GM19193 (cell line): ENCODE data around the gene DDX1.

ENCODE experiments used
- POLR2A ChIP-seq: IDR thresholded peaks from 4 replicates; pipeline ENCODE4 v1.6.1; 2011; ENCODE audit not compliant: insufficient read depth, insufficient read length; ENCODE audit errors: extremely low read depth

Gene DDX1

DNA sequence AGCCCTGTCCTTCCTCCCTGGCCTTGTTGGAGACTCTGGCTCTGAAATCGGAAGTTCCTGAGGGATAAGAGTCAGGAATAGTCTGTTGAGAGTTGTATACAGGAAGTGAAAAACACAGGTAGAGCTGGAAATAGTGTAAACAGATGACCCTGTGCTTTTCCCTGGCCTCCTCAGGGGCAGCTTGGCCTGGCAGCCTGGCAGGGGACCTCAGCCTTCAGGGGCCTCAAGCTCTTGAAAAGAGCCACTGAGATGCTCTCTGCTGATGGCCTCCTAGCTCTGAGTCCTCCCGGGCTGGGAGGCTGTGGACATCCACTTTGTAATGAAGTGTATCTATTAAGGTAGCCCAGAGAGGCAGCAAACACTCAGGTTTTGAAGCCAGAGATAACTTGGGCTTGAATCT lies 79.3 kb downstream of the DDX1 start:
- no peak for TF ChIP-seq POLR2A

DNA sequence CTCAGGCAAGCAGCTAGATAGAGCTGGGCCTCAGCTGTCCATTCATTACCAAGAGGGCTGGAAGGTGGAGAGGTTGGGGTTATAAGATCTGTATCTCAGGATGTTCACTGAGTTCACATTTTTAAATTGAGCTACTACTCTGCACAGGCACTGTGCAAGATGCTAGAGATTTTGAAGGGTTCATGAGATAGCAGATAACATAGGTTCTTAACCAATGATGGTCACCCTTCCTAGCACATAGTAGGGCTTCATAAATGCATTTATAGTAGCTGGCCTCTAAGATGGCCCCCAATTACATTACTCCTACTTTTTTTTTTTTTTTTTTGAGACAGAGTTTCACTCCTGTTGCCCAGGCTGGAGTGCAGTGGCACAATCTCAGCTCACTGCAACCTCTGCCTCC lies 79.7 kb downstream of the DDX1 start:
- no peak for TF ChIP-seq POLR2A

- TF ChIP-seq POLR2A: no peak
These were observed 80.5 kb downstream of the DDX1 start for GRCh38 chr2:15671842-15672815.

GRCh38 chr2:15672961-15673918 lies 81.6 kb downstream of the DDX1 start:
- no peak for TF ChIP-seq POLR2A

- no peak for TF ChIP-seq POLR2A
These were observed 82.4 kb downstream of the DDX1 start for GRCh38 chr2:15673919-15674636.

DNA sequence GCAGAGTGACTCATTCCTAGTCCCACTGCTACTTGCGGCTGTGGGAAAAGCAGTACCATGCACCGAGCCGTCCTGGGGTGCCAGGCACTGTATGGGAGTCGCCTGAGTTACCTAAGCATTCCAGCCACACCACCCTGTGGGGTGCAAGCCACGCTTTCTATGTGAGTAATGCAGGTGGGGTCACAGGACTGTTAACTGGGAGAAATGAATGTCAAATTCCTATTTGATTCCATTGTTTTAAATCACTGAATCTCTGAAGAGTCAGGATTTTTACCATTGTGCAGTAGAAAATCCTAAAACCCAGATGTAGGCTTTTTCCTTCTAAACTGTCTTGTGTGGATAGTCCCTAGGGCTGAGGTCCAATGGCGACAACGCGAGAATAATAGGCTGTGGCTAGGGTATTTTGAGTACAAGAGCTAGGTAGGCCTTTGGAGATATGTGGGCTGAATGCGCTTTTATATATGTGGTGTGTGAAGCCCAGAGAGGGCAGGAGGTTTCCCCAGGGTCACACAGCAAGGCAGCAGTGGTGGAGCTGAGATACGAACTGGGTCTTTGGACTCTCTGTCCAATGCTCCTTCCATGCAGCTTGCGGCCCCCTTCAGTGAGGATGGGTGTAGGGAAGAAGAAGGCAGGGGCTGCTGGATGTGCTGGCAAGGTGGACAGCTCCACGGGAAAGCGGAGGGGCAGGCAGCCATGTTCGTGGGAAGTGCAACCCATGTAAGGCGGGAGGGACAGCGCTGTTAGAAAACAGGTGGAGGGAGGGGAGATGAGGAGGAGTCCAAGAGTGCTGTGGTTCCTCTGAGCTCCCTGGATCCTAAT lies 83.2 kb downstream of the DDX1 start:
- no peak for TF ChIP-seq POLR2A

DNA sequence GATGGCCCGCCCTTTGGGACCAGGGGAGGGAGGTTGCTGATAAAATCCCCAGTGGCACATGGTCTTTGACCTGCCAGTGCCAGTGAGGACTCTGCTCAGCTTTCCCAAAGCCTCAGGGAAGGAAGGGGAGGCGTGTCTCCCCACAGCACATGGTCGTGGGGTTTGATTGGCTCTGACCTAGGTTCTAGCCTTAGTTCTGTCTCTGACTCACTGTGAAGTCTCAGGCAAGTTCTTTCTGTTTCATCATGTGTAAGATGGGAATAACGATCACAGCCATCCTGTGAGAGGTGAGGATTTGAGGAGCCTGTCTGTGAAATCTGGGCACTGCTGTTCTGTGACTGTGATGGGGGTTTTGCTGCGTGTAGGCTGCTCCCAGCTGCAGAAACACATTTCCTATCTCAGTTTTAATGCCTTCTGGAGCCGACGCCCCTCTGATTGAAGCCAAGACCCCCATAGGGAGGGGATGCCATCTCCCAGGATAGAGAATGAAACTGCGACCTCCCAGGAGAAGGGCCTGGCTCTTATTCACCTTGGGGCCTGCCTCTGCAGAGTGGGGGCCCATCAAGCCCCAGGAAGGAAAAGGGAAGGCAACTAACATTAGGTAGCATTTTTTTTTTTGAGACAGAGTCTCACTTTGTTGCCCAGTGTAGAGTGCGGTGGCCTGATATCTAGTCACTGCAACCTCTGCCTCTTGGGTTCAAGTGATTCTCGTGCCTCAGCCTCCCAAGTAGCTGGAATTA lies 84.0 kb downstream of the DDX1 start:
- no peak for TF ChIP-seq POLR2A

- TF ChIP-seq POLR2A: no peak
These were observed 85.6 kb downstream of the DDX1 start for GRCh38 chr2:15677141-15677843.

DNA sequence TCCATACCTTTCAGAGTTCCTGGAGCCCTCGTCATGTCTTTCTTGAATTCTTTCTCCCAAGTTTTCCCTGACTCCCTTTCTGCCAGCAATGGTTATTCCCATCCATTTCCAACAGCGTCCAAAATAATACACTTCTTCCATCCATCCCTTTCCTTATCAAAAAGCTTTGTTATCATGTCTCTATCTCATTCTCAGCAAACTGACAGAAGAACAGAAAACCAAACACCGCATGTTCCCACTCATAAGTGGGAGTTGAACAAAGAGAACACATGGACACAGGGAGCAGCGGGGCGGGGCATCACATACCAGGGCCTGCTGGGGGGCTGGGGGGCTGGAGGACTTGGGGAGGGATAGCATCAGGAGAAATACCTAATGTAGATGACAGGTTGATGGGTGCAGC lies 86.7 kb downstream of the DDX1 start:
- no peak for TF ChIP-seq POLR2A

DNA sequence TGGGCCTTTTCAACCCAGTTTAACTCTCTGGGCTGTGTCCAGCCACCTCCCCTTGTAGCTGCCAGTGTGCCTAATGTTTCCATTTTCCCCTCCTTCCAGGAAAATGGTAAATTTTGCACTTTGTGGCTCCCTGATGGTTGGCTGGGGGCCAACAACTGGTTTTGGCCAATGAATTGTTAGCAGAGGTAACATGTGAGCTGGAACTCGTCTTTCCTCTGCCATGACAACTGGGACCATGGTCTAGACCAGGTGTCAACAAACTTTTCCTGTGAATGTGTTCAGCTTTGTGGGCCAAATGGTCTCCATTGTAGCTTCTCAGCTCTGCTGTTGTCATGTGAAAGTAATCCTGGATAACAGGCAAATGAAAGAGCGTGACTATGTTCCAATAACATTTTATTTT lies 87.2 kb downstream of the DDX1 start:
- TF ChIP-seq POLR2A: no peak

- TF ChIP-seq POLR2A: no peak
These were observed 87.8 kb downstream of the DDX1 start for GRCh38 chr2:15679386-15679924.
